ENCODE data around the gene YOD1. TPM values are rescaled to one million over a fixed set of nuclear protein-coding genes. Genes with fewer than 3 reads are reported as not detected.

YOD1 gene
- polyA plus RNA-seq, 1 donor from 2014 or later = 0.98 TPM

GRCh38 chr1:207078578-207079132 is 27.6 kb upstream of the YOD1 start:
- peaks cover 1% of the 10 kb centered on the region for H3K36me3 Mint-ChIP-seq

GRCh38 chr1:207077470-207078377 is 26.7 kb upstream of the YOD1 start:
- peaks cover 0 to 2% (median 1%) of the 10 kb centered on the region in 3 donors for H3K4me1 Mint-ChIP-seq
- no peak overlapping the region for H3K4me3 Mint-ChIP-seq
- H3K27ac Mint-ChIP-seq = no peak overlapping the region
- H3K36me3 Mint-ChIP-seq = peaks cover 1% of the 10 kb centered on the region
- no peaks in the 10 kb centered on the region for H3K9me3 Mint-ChIP-seq
- H3K27me3 Mint-ChIP-seq = no peaks in the 10 kb centered on the region

More at GRCh38 chr1:207078578-207079132, 27.6 kb upstream of the YOD1 start:
- peaks cover 0 to 2% (median 1%) of the 10 kb centered on the region in 3 donors for H3K4me1 Mint-ChIP-seq
- H3K27ac Mint-ChIP-seq = no peak overlapping the region
- H3K27me3 Mint-ChIP-seq = no peaks in the 10 kb centered on the region
- no peaks in the 10 kb centered on the region for H3K9me3 Mint-ChIP-seq
- H3K4me3 Mint-ChIP-seq = no peak overlapping the region

- Mint-ChIP-seq H3K4me1 (peaks cover 0 to 2% (median 1%) of the 10 kb centered on the region in 3 donors), H3K4me3 (no peak overlapping the region), H3K27me3 (no peaks in the 10 kb centered on the region), H3K36me3 (peaks cover 1% of the 10 kb centered on the region), H3K9me3 (no peaks in the 10 kb centered on the region), H3K27ac (no peak overlapping the region)
Observed at GRCh38 chr1:207077012-207077411, 26.0 kb upstream of the YOD1 start.

- no peak overlapping the region for H3K27ac Mint-ChIP-seq
- H3K4me3 Mint-ChIP-seq = no peak overlapping the region
- no peaks in the 10 kb centered on the region for H3K9me3 Mint-ChIP-seq
- H3K27me3 Mint-ChIP-seq = no peaks in the 10 kb centered on the region
- H3K36me3 Mint-ChIP-seq = peaks cover 1% of the 10 kb centered on the region
- H3K4me1 Mint-ChIP-seq = peaks cover 0 to 2% (median 1%) of the 10 kb centered on the region in 3 donors
Observed at GRCh38 chr1:207076181-207076955, 25.4 kb upstream of the YOD1 start.

GRCh38 chr1:207073906-207074820 is 23.2 kb upstream of the YOD1 start:
- no peak overlapping the region for H3K4me3 Mint-ChIP-seq
- H3K36me3 Mint-ChIP-seq = peaks cover 4% of the 10 kb centered on the region
- no peaks in the 10 kb centered on the region for H3K9me3 Mint-ChIP-seq
- H3K27me3 Mint-ChIP-seq = no peaks in the 10 kb centered on the region
- peaks cover 12 to 17% (median 12%) of the 10 kb centered on the region in 3 donors for H3K4me1 Mint-ChIP-seq
- H3K27ac Mint-ChIP-seq = no peak overlapping the region

GRCh38 chr1:207072233-207072632 is 21.2 kb upstream of the YOD1 start:
- Mint-ChIP-seq H3K4me3 (no peak overlapping the region), H3K4me1 (peaks cover 12 to 15% (median 13%) of the 10 kb centered on the region in 3 donors), H3K27me3 (no peaks in the 10 kb centered on the region), H3K36me3 (peaks cover 3% of the 10 kb centered on the region), H3K27ac (no peak overlapping the region), H3K9me3 (no peaks in the 10 kb centered on the region)

GRCh38 chr1:207071426-207071825 is 20.4 kb upstream of the YOD1 start:
- no peaks in the 10 kb centered on the region for H3K27me3 Mint-ChIP-seq
- H3K27ac Mint-ChIP-seq = peak overlapping the region in 1 of 3 donors; percentile 39
- no peaks in the 10 kb centered on the region for H3K9me3 Mint-ChIP-seq
- H3K4me3 Mint-ChIP-seq = no peak overlapping the region
- H3K4me1 Mint-ChIP-seq = peaks cover 12 to 15% (median 13%) of the 10 kb centered on the region in 3 donors
- peaks cover 3% of the 10 kb centered on the region for H3K36me3 Mint-ChIP-seq

- H3K27me3 Mint-ChIP-seq = no peaks in the 10 kb centered on the region
- H3K4me1 Mint-ChIP-seq = peaks cover 12 to 15% (median 13%) of the 10 kb centered on the region in 3 donors
- no peaks in the 10 kb centered on the region for H3K9me3 Mint-ChIP-seq
- peak overlapping the region in 3 of 4 donors; percentile 9 to 61 (median 49) for H3K4me3 Mint-ChIP-seq
- H3K36me3 Mint-ChIP-seq = peaks cover 3% of the 10 kb centered on the region
- peak overlapping the region in 2 of 3 donors; percentile 26 to 71 for H3K27ac Mint-ChIP-seq
Observed at GRCh38 chr1:207070811-207071210, 19.8 kb upstream of the YOD1 start.

GRCh38 chr1:207069858-207070506 is 19.0 kb upstream of the YOD1 start:
- Mint-ChIP-seq H3K36me3 (peaks cover 6% of the 10 kb centered on the region), H3K27ac (peak overlapping the region in 2 of 3 donors; percentile 2 to 55)

GRCh38 chr1:207069061-207069460 is 18.1 kb upstream of the YOD1 start:
- Mint-ChIP-seq H3K27ac (peak overlapping the region in 1 of 3 donors; percentile 2), H3K27me3 (no peaks in the 10 kb centered on the region), H3K4me1 (peaks cover 12 to 15% (median 13%) of the 10 kb centered on the region in 3 donors), H3K4me3 (peak overlapping the region in 1 of 4 donors; percentile 33), H3K36me3 (peaks cover 6% of the 10 kb centered on the region), H3K9me3 (no peaks in the 10 kb centered on the region)

More at GRCh38 chr1:207069858-207070506, 19.0 kb upstream of the YOD1 start:
- H3K4me1 Mint-ChIP-seq = peaks cover 12 to 15% (median 13%) of the 10 kb centered on the region in 3 donors
- H3K27me3 Mint-ChIP-seq = no peaks in the 10 kb centered on the region
- no peaks in the 10 kb centered on the region for H3K9me3 Mint-ChIP-seq
- H3K4me3 Mint-ChIP-seq = peak overlapping the region in 1 of 4 donors; percentile 70

GRCh38 chr1:207067665-207068064 is 16.7 kb upstream of the YOD1 start:
- Mint-ChIP-seq H3K4me1 (peaks cover 12 to 15% (median 13%) of the 10 kb centered on the region in 3 donors), H3K9me3 (no peaks in the 10 kb centered on the region), H3K4me3 (no peak overlapping the region), H3K36me3 (peaks cover 6% of the 10 kb centered on the region), H3K27ac (no peak overlapping the region), H3K27me3 (no peaks in the 10 kb centered on the region)

- Mint-ChIP-seq H3K9me3 (no peaks in the 10 kb centered on the region), H3K36me3 (peaks cover 6% of the 10 kb centered on the region), H3K27me3 (no peaks in the 10 kb centered on the region), H3K27ac (no peak overlapping the region), H3K4me1 (peaks cover 12 to 15% (median 13%) of the 10 kb centered on the region in 3 donors), H3K4me3 (no peak overlapping the region)
Observed at GRCh38 chr1:207067185-207067584, 16.2 kb upstream of the YOD1 start.

- H3K4me3 Mint-ChIP-seq = no peak overlapping the region
- H3K9me3 Mint-ChIP-seq = no peaks in the 10 kb centered on the region
- H3K27ac Mint-ChIP-seq = no peak overlapping the region
- peaks cover 7% of the 10 kb centered on the region for H3K36me3 Mint-ChIP-seq
- peaks cover under 1 to 5% (median 3%) of the 10 kb centered on the region in 3 donors for H3K4me1 Mint-ChIP-seq
- H3K27me3 Mint-ChIP-seq = no peaks in the 10 kb centered on the region
Observed at GRCh38 chr1:207064561-207064960, 13.6 kb upstream of the YOD1 start.
